ENCODE results near the gene ATP5MC2.
"Not testable (repeated sequence)": the region's sequence is repeated elsewhere in the genome, so short reads cannot be mapped to it uniquely, and the experiment has no call there.

Gene ATP5MC2

GRCh38 chr12:53644133-53644532 is 31.8 kb downstream of the ATP5MC2 start:
- peak; percentile 37 for DNase-seq

GRCh38 chr12:53643232-53643979 is 32.5 kb downstream of the ATP5MC2 start:
- DNase-seq: no peak

DNA sequence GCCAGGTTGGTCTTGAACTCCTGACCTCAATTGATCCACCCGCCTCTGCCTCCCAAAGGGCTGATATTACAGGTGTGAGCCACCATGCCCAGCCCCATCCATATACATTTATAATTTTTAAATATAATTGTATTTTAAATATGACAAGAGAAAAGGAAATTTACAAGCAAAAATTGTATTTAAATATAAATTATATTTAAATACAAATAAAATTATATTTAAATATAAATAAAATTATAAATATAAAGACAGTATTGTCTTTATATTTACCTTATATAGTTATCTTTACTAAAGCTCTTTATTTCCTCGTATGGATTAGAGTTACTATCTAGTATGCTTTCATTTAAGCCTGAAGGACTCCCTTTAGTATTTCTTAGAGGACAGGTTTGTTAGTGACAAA is 37.8 kb downstream of the ATP5MC2 start:
- no peak for DNase-seq

GRCh38 chr12:53636641-53637040 is 39.2 kb downstream of the ATP5MC2 start:
- DNase-seq: no peak

DNA sequence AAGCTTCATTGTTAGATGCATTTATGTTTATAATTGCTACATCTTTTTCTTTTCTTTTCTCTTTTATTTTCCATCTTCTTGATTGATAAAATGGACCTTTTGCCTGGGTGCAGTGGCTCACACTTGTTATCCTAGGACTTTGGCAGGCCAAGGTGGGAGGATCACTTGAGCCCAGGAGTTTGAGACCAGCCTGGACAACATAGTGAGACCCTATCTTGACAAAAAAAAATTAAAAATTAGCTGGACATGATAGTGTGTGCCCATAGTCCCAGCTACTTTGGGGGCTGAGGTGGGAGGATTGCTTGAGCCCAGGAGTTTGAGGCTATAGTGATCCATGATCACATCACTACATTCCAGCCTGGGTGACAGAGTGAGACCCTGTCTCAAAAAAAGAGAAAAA is 40.2 kb downstream of the ATP5MC2 start:
- not testable (repeated sequence) for DNase-seq

- no peak for DNase-seq
Measured at GRCh38 chr12:53631721-53632120, 44.2 kb downstream of the ATP5MC2 start.

- no peak for DNase-seq
Measured at GRCh38 chr12:53627919-53628318, 48.0 kb downstream of the ATP5MC2 start.

DNA sequence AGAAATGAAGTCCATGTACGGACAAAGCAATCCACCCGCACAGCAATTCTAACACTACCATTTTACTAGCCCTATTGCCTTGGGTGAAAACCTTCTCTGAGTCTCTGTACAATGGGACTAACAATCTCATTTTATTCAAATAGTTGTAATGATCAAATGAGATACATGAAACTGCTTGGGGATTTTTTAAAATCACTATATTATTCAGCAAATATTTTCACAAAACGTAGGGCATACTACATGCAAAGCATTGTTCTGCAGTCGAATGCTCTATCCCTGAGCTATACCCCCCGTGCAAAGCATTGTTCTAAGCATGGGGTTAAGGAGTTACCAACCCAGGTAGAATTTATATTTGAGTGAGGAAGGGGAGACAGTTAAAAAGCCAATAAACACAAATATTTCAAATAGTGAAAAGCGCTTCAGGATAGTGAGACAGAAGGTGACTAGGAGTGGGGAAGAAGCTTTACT is 49.1 kb downstream of the ATP5MC2 start:
- peak; percentile 51 for DNase-seq

GRCh38 chr12:53625946-53626701 is 49.8 kb downstream of the ATP5MC2 start, which contains the start of gene ATF7:
ATF7 (minus strand) TSS chr12:53626382; CDS start chr12:53601000, 25,382 bp downstream.
- peak; percentile 99 for DNase-seq

- peak; percentile 43 for DNase-seq
Measured at GRCh38 chr12:53625373-53625945, 50.4 kb downstream of the ATP5MC2 start.

GRCh38 chr12:53624956-53625355 is 50.9 kb downstream of the ATP5MC2 start:
- peak; percentile 43 for DNase-seq

GRCh38 chr12:53624458-53624857 is 51.4 kb downstream of the ATP5MC2 start:
- no peak for DNase-seq

- no peak for DNase-seq
Measured at GRCh38 chr12:53623548-53624385, 52.1 kb downstream of the ATP5MC2 start.

DNA sequence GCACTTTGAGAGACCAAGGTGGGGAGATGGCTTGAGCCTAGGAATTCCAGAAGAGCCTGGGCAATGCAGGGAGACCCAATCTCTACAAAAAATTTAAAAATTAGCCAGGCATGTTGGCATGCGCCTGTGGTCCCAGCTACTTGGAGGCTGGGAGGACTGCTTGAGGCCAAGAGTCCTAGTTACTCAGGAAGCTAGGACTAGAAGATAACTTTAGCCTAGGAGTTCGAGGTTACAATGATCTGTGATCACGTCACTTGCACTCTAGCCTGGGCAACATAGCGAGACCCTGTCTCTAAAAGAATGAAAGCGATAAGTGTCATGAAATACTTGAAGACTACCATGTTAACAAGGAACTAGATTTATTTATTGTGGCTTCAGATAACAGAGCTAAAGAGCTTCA is 53.2 kb downstream of the ATP5MC2 start:
- no peak for DNase-seq

DNA sequence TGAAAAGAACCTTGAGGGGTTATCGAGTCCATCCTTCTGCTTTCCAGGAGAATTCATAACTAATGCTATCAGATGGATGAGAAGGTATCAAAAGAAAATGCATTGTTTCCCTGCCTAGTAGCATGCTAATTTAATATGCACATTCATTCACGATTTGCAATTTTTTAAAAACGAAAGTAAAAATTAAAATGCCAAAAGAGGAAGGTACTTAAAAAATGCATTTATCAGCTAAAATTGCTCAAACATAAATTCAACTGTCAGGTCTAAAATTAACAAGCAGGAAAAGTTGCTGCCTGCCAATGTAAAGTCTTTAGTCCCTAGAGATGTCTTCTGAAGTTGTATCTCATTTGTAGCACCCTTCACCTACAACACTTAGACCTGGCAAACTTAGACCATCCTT is 57.6 kb downstream of the ATP5MC2 start:
- DNase-seq: no peak

DNA sequence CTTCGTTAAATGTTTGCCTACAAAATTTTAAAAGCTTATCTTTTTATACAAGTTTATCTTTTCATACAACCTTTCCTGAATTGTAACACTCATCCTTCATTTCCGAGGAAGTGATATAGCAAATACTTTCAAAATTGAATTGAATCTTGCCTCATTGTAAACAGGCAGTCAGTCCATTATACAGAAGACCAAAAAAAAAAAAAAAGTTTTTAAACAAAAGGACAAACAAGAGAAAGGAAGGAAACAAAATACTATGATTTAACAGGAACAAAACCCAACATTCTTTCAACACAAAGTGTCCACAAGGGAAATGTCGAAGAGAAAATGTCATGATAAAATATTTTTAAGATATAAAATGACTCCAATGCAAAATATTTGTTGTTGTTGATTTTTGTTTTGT is 58.2 kb downstream of the ATP5MC2 start:
- no peak for DNase-seq

DNA sequence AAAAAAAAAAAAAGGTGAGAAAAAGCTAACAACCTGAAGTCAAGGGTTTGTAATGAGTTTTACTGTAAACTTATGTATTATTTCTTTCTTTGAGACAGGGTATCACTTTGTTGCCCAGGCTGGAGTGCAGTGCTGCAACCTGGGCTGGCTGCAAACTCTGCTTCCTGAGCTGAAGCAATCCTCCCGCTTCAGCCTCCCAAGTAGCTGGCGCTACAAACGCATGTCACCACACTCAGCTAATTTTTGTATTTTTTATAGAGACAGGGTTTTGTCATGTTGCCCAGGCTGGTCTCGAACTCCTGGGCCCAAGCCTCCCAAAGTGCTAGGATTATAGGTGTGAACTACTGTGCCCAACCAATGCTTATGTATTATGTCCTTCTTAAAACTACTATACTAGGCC is 58.9 kb downstream of the ATP5MC2 start:
- DNase-seq: no peak

Data from NCI-H82 (cell line).